Mesothelial cell of epicardium (in vitro differentiated cells): ENCODE measurements around the gene CAMTA1. TPM values are rescaled to one million over a fixed set of nuclear protein-coding genes. Genes with fewer than 3 reads are reported as not detected.

Experiments
- DNase-seq, 2 experiments: peaks; one replicate each; pipeline ENCODE4 v3.0.0; 2021; ENCODE audit warnings: low spot score in 2 of 2; ENCODE audit not compliant: unreplicated experiment in 2 of 2
- H3K27ac Mint-ChIP-seq: 2 replicates; pipeline ENCODE4 v1.8.0; 2021; ENCODE audit warnings: mixed read lengths
- H3K27me3 Mint-ChIP-seq: 2 replicates; pipeline ENCODE4 v1.8.0; 2021; ENCODE audit warnings: low read depth, mixed read lengths
- H3K36me3 Mint-ChIP-seq: 2 replicates; pipeline ENCODE4 v1.8.0; 2021; ENCODE audit warnings: mixed read lengths
- H3K4me1 Mint-ChIP-seq: 2 replicates; pipeline ENCODE4 v1.8.0; 2021; ENCODE audit warnings: mixed read lengths
- H3K4me3 Mint-ChIP-seq: 2 replicates; pipeline ENCODE4 v1.8.0; 2021; ENCODE audit warnings: mild to moderate bottlenecking, moderate library complexity, mixed read lengths
- H3K9me3 Mint-ChIP-seq: 2 replicates; pipeline ENCODE4 v1.8.0; 2021; ENCODE audit warnings: mixed read lengths
- total RNA-seq: library from RNA; stranded (reverse); gene quantifications from 3 replicates; pipeline ENCODE4 v1.2.1, GENCODE V29; 2021
- TF ChIP-seq, protein P1 (sequence below): fragments of 200-600 bp; sonication (generic); IDR thresholded peaks from one replicate; pipeline ENCODE4 v1.5.0; 2021; ENCODE audit warnings: antibody characterized with exemption; ENCODE audit not compliant: unreplicated experiment

Gene CAMTA1
- total RNA-seq, 1 donor from 2014 or later, result 70.4 TPM

DNA sequence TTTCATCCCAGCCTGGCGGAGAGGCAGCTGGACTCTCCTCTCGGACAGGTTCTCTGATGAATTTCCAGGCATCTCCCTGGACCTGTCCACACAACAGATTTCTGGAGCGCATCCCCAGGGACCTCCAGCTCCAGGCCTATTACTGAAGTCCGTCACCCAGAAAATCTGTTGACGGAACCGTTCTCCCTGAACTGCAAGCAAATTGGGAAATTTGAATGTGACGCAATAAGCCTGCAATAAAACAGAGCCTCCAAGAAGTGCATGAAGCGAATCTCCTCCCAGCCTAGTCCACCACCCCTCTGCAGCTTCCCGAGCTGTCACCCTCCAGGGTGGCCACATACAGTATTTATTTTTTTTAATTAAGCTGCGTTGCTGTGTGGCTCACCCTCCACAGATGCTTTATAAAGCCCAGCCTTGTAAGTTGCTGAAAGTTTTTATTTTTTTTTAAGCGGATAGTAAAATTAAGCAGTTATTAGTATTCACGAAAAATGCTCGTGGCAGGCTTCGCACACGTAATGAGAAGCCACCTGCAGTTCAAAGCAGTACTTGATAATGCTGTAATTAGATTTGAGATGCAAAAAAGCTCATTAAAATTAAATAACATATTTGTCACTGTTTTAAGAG lies 173.3 kb downstream of the CAMTA1 start:
- peaks cover 28% of the 10 kb centered on the region for H3K4me1 Mint-ChIP-seq

DNA sequence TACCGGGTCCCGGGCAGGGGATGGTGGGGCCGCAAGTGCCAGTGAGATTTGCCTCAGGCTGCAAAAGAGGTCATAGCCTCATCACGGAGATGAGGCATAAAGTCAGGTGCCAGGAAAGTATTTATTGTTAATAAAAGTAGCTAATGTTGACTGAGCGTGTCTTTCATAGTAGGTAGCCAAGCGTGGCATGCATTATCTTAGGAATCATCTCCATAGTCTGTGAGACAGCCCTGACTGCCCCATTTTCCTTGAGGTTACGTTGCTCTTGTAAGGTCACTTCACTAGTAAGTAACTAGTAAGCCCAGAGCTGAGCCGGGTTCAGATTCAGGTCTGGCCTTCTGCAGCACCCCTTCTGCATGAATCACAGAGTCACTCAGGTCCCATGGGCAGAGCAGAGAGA lies 174.2 kb downstream of the CAMTA1 start:
- no peaks in the 10 kb centered on the region for H3K36me3 Mint-ChIP-seq
- no peak overlapping the region for H3K4me3 Mint-ChIP-seq
- no peaks in the 10 kb centered on the region for H3K9me3 Mint-ChIP-seq
- TF ChIP-seq, protein P1, sequence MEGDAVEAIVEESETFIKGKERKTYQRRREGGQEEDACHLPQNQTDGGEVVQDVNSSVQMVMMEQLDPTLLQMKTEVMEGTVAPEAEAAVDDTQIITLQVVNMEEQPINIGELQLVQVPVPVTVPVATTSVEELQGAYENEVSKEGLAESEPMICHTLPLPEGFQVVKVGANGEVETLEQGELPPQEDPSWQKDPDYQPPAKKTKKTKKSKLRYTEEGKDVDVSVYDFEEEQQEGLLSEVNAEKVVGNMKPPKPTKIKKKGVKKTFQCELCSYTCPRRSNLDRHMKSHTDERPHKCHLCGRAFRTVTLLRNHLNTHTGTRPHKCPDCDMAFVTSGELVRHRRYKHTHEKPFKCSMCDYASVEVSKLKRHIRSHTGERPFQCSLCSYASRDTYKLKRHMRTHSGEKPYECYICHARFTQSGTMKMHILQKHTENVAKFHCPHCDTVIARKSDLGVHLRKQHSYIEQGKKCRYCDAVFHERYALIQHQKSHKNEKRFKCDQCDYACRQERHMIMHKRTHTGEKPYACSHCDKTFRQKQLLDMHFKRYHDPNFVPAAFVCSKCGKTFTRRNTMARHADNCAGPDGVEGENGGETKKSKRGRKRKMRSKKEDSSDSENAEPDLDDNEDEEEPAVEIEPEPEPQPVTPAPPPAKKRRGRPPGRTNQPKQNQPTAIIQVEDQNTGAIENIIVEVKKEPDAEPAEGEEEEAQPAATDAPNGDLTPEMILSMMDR, result no peak
- no peak overlapping the region for H3K27ac Mint-ChIP-seq
- H3K27me3 Mint-ChIP-seq, result peaks cover 55% of the 10 kb centered on the region
- no peak for DNase-seq
- H3K4me1 Mint-ChIP-seq, result peaks cover 28% of the 10 kb centered on the region

More for the DNA sequence above, 173.3 kb downstream of the CAMTA1 start:
- Mint-ChIP-seq H3K4me3 (no peak overlapping the region), H3K9me3 (no peaks in the 10 kb centered on the region), H3K36me3 (no peaks in the 10 kb centered on the region), H3K27me3 (peaks cover 48% of the 10 kb centered on the region), H3K27ac (no peak overlapping the region)
- TF ChIP-seq, protein P1, result no peak
- DNase-seq, result no peak

DNA sequence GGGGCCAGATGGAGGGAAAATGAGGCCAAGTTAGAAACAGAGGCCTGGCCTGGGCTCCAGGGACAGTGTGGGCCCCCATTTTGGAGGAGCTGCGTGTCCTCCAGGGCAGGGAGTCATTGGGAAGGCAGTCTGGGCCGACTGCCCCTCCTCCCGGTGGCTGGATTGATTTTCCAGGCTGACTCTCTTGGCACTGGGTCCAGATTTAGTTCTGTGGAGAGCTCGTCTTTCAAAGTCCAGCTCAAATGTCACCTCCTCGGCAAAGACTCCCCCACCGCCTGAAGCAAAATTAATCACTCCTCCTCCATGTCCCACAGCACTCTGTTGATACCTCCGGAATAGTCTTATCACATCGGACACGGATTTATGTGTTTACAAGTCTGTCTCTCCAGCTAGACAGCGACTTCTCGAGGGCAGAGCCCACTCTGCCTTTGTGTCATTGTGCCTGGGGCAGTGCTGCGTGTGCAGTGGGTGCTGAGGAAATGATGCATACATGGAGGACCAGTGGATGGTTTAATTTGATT lies 175.1 kb downstream of the CAMTA1 start:
- no peak for DNase-seq
- Mint-ChIP-seq H3K27me3 (peaks cover 59% of the 10 kb centered on the region), H3K9me3 (no peaks in the 10 kb centered on the region), H3K36me3 (no peaks in the 10 kb centered on the region), H3K27ac (no peak overlapping the region), H3K4me1 (peaks cover 30% of the 10 kb centered on the region), H3K4me3 (no peak overlapping the region)
- TF ChIP-seq, protein P1, result no peak

DNA sequence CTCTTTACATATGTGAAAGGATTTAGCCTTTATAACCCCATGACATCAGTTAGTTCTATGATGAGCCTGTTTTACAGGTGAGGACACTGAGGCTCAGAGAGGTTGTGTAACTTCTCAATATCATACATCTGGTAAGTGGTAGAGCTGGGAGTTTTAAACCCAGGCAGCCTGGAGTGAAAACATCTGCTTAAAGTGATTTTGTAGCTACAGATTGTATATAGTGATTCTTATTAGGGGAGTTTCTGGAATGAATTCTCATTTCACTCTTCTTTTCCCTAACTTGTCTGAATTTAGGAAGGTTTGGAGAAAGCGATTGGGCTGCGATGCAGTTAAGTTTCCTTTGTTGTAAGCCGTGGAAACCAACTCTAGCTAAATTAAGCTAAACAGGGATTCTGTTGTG lies 175.6 kb downstream of the CAMTA1 start:
- H3K9me3 Mint-ChIP-seq, result no peaks in the 10 kb centered on the region
- H3K4me1 Mint-ChIP-seq, result peaks cover 34% of the 10 kb centered on the region
- no peak overlapping the region for H3K4me3 Mint-ChIP-seq
- no peak overlapping the region for H3K27ac Mint-ChIP-seq
- no peak for DNase-seq
- peaks cover 64% of the 10 kb centered on the region for H3K27me3 Mint-ChIP-seq
- TF ChIP-seq, protein P1, result no peak
- no peaks in the 10 kb centered on the region for H3K36me3 Mint-ChIP-seq

DNA sequence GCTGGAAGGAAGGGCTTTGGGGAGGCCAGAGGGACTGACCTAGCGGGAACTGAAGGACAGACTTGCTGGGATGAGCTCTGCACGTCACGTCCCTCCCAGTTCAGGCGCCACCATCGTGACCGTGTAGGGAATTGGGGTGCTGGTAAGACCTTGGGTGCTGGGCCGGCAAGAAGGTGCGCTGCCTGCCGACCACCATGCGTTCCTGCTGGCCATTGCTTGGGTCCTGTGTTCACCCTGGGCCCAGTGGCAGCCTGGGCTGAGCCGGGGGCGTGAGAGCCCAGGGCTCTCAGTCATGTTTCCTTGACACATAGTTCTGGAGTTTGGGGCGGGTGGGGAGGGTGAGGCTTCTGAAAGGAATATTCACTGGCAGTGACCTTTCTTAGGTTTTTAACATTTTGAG lies 176.0 kb downstream of the CAMTA1 start:
- no peak overlapping the region for H3K27ac Mint-ChIP-seq
- peaks cover 34% of the 10 kb centered on the region for H3K4me1 Mint-ChIP-seq
- no peaks in the 10 kb centered on the region for H3K9me3 Mint-ChIP-seq

More for the DNA sequence above, 176.0 kb downstream of the CAMTA1 start:
- DNase-seq, result no peak
- H3K36me3 Mint-ChIP-seq, result no peaks in the 10 kb centered on the region
- H3K27me3 Mint-ChIP-seq, result peaks cover 62% of the 10 kb centered on the region
- no peak overlapping the region for H3K4me3 Mint-ChIP-seq
- TF ChIP-seq, protein P1, result no peak
